ENCODE measurements around the gene HECTD2. TPM values are rescaled to one million over a fixed set of nuclear protein-coding genes. Genes with fewer than 3 reads are reported as not detected.

The HECTD2 gene
- total RNA-seq, 1 experiment from 2014 or later = 20.9 TPM

DNA sequence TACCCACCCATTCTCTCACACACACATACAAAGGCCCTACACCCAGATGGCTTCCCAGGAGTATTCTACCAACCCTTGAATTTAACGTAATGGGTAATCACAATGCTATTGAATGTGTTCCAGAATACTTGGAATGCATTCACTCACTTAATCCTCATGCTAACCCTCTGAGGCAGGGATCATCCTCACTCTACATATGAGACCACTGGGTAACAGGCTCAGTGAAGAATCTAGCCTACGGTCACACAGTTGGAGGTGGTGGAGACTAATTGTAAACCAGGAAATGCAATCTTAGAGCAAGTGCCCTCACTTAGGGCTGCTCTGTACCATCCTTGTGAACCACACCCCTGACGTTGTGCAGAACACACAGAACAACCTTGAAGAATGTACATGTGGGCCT lies 135.2 kb downstream of the HECTD2 start:
- POLR2A ChIA-PET (ENCODE audit: low non-redundant PET) = no interaction called here
- Histone ChIP-seq H3K27ac (ENCODE audit: low read depth, low read length, poor library complexity, severe bottlenecking) (no peak overlapping the region), H3K4me1 (ENCODE audit: insufficient read depth, low read length, poor library complexity, severe bottlenecking) (peaks cover 28% of the 10 kb centered on the region), H3K27me3 (replicated peaks; ENCODE audit: insufficient read depth, low read depth, low read length, poor library complexity) (no peaks in the 10 kb centered on the region), H3K4me3 (ENCODE audit: low read depth, low read length, poor library complexity, severe bottlenecking) (no peak overlapping the region), H3K36me3 (ENCODE audit: insufficient read depth, low read length, poor library complexity, severe bottlenecking) (no peaks in the 10 kb centered on the region), H3K9me3 (ENCODE audit: low read depth, low read length, poor library complexity, severe bottlenecking) (peaks cover 3% of the 10 kb centered on the region)
- intact Hi-C loops (cut with micrococcal nuclease; ENCODE audit: unreplicated experiment) = no loop called here
- BruUV-seq (replicated peaks) = no TSS peak
- CTCF ChIA-PET = no interaction called here
- no peak for TF ChIP-seq EZH2 (IDR thresholded peaks at IDR 0.05; ENCODE audit: borderline replicate concordance, low read depth, low read length, poor library complexity, severe bottlenecking)
- TF ChIP-seq, protein P1, sequence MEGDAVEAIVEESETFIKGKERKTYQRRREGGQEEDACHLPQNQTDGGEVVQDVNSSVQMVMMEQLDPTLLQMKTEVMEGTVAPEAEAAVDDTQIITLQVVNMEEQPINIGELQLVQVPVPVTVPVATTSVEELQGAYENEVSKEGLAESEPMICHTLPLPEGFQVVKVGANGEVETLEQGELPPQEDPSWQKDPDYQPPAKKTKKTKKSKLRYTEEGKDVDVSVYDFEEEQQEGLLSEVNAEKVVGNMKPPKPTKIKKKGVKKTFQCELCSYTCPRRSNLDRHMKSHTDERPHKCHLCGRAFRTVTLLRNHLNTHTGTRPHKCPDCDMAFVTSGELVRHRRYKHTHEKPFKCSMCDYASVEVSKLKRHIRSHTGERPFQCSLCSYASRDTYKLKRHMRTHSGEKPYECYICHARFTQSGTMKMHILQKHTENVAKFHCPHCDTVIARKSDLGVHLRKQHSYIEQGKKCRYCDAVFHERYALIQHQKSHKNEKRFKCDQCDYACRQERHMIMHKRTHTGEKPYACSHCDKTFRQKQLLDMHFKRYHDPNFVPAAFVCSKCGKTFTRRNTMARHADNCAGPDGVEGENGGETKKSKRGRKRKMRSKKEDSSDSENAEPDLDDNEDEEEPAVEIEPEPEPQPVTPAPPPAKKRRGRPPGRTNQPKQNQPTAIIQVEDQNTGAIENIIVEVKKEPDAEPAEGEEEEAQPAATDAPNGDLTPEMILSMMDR (conservative IDR thresholded peaks at IDR 0.05; ENCODE audit: low read depth, low read length) = no peak
- DNase-seq (ENCODE audit: low spot score) = peak; percentile 59

DNA sequence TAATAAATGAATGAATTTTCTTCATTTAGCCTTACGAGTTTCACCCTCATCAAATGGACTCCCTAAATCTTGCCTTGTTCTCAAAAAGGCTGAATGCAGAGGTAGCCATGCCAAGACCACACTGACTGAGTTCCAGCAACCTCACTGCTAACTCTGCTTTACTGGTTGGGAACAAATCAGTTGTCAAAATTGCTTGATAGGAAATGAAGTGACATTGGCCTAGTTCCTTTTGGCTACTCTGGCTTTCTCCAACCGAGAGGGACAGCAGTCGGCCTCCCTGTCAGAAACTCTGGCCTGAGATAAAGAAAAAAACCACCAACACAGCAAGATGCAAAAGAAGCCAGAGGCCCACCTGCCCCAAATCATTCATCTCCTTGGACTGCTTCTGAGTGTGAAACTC lies 135.7 kb downstream of the HECTD2 start:
- ChIA-PET POLR2A (ENCODE audit: low non-redundant PET) (no interaction called here), CTCF (no interaction called here)
- Histone ChIP-seq H3K4me3 (ENCODE audit: low read depth, low read length, poor library complexity, severe bottlenecking) (no peak overlapping the region), H3K36me3 (ENCODE audit: insufficient read depth, low read length, poor library complexity, severe bottlenecking) (no peaks in the 10 kb centered on the region), H3K9me3 (ENCODE audit: low read depth, low read length, poor library complexity, severe bottlenecking) (no peaks in the 10 kb centered on the region), H3K27me3 (replicated peaks; ENCODE audit: insufficient read depth, low read depth, low read length, poor library complexity) (no peaks in the 10 kb centered on the region), H3K4me1 (ENCODE audit: insufficient read depth, low read length, poor library complexity, severe bottlenecking) (peaks cover 24% of the 10 kb centered on the region), H3K27ac (ENCODE audit: low read depth, low read length, poor library complexity, severe bottlenecking) (no peak overlapping the region)
- no peak for TF ChIP-seq EZH2 (IDR thresholded peaks at IDR 0.05; ENCODE audit: borderline replicate concordance, low read depth, low read length, poor library complexity, severe bottlenecking)
- TF ChIP-seq, protein P1 (conservative IDR thresholded peaks at IDR 0.05; ENCODE audit: low read depth, low read length) = no peak
- intact Hi-C loops (cut with micrococcal nuclease; ENCODE audit: unreplicated experiment) = no loop called here
- no TSS peak for BruUV-seq (replicated peaks)
- DNase-seq (ENCODE audit: low spot score) = no peak

DNA sequence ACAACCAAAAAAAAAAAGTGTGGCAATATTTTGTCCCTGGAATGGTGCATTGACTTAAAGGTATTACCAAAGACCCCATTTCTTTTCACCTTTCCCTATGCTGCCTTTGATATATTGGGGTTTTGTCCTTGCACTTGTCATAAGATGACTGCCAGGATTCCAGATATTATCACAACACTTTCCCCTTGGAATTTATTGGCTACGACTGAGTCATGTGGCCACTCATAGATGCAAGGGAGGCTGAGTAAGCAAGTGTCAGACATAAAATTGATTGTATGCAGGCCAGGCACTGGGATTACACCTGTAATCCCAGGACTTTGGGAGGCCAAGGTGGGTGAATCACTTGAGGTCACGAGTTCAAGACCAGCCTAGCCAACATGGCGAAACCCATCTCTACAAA lies 139.1 kb downstream of the HECTD2 start:
- CTCF ChIA-PET = no interaction called here
- no peak for DNase-seq (ENCODE audit: low spot score)
- H3K4me1 ChIP-seq (ENCODE audit: insufficient read depth, low read length, poor library complexity, severe bottlenecking) = peaks cover 10% of the 10 kb centered on the region
- no peaks in the 10 kb centered on the region for H3K9me3 ChIP-seq (ENCODE audit: low read depth, low read length, poor library complexity, severe bottlenecking)
- BruUV-seq (replicated peaks) = no TSS peak
- H3K27ac ChIP-seq (ENCODE audit: low read depth, low read length, poor library complexity, severe bottlenecking) = no peak overlapping the region
- no peaks in the 10 kb centered on the region for H3K36me3 ChIP-seq (ENCODE audit: insufficient read depth, low read length, poor library complexity, severe bottlenecking)
- H3K27me3 ChIP-seq (replicated peaks; ENCODE audit: insufficient read depth, low read depth, low read length, poor library complexity) = no peaks in the 10 kb centered on the region
- H3K4me3 ChIP-seq (ENCODE audit: low read depth, low read length, poor library complexity, severe bottlenecking) = no peak overlapping the region
- no peak for TF ChIP-seq EZH2 (IDR thresholded peaks at IDR 0.05; ENCODE audit: borderline replicate concordance, low read depth, low read length, poor library complexity, severe bottlenecking)
- TF ChIP-seq, protein P1 (conservative IDR thresholded peaks at IDR 0.05; ENCODE audit: low read depth, low read length) = no peak
- intact Hi-C loops (cut with micrococcal nuclease; ENCODE audit: unreplicated experiment) = no loop called here
- POLR2A ChIA-PET (ENCODE audit: low non-redundant PET) = no interaction called here

Measured in A673 (cell line).